Neural progenitor cell (in vitro differentiated cells): ENCODE data around the gene NOX3. TPM values are rescaled to one million over a fixed set of nuclear protein-coding genes. Genes with fewer than 3 reads are reported as not detected.

Source experiments
- DNase-seq: peaks from one replicate; pipeline ENCODE4 v3.0.0-alpha.2; 2016; ENCODE audit warnings: low spot score
- H2AFZ ChIP-seq: fragments of 200-600 bp; sonication (generic); replicated peaks from 2 replicates; pipeline ENCODE4 v1.6.1; 2016; ENCODE audit warnings: antibody characterized with exemption
- H3F3A ChIP-seq: fragments of 200-600 bp; sonication (generic); 2 replicates; pipeline ENCODE4 v1.6.1; 2016; ENCODE audit warnings: antibody characterized with exemption, low read depth
- H3K27ac ChIP-seq: fragments of 200-600 bp; sonication (generic); 2 replicates; pipeline ENCODE4 v1.5.1; 2016; ENCODE audit warnings: mild to moderate bottlenecking
- H3K27me3 ChIP-seq: fragments of 200-600 bp; sonication (generic); 2 replicates; pipeline ENCODE4 v1.6.1; 2016; ENCODE audit warnings: mild to moderate bottlenecking, moderate library complexity
- H3K36me3 ChIP-seq: fragments of 200-600 bp; sonication (generic); 2 replicates; pipeline ENCODE4 v1.5.1; 2016
- H3K4me1 ChIP-seq: fragments of 200-600 bp; sonication (generic); 2 replicates; pipeline ENCODE4 v1.6.1; 2016; ENCODE audit warnings: mixed run types
- H3K4me2 ChIP-seq: fragments of 200-600 bp; sonication (generic); 2 replicates; pipeline ENCODE4 v1.6.1; 2016
- H3K4me3 ChIP-seq: fragments of 200-600 bp; sonication (generic); 2 replicates; pipeline ENCODE4 v1.5.1; 2016
- H3K79me2 ChIP-seq: fragments of 200-600 bp; sonication (generic); 2 replicates; pipeline ENCODE4 v1.6.1; 2016; ENCODE audit warnings: low read depth
- H3K9ac ChIP-seq: fragments of 200-600 bp; sonication (generic); 2 replicates; pipeline ENCODE4 v1.6.1; 2016
- H3K9me3 ChIP-seq: fragments of 200-600 bp; sonication (generic); 2 replicates; pipeline ENCODE4 v1.5.1; 2016; ENCODE audit warnings: low read depth
- H4K20me1 ChIP-seq: fragments of 200-600 bp; sonication (generic); 2 replicates; pipeline ENCODE4 v1.6.1; 2016; ENCODE audit warnings: low read depth
- H3K27ac Mint-ChIP-seq: 3 replicates; pipeline ENCODE4 v1.8.0; 2021; ENCODE audit warnings: mixed read lengths
- H3K27me3 Mint-ChIP-seq: 2 replicates; pipeline ENCODE4 v1.8.0; 2022; ENCODE audit warnings: low read depth, mild to moderate bottlenecking, inconsistent platforms, moderate library complexity, mixed read lengths; ENCODE audit not compliant: insufficient read depth
- H3K36me3 Mint-ChIP-seq: 3 replicates; pipeline ENCODE4 v1.8.0; 2021; ENCODE audit warnings: mixed read lengths
- H3K4me1 Mint-ChIP-seq: 3 replicates; pipeline ENCODE4 v1.8.0; 2021; ENCODE audit warnings: mixed read lengths
- H3K4me3 Mint-ChIP-seq: 3 replicates; pipeline ENCODE4 v1.8.0; 2021; ENCODE audit warnings: mild to moderate bottlenecking, moderate library complexity, mixed read lengths
- H3K9me3 Mint-ChIP-seq: 3 replicates; pipeline ENCODE4 v1.8.0; 2020; ENCODE audit warnings: mixed read lengths
- CTCF ChIP-seq: fragments of 200-600 bp; sonication (generic); IDR thresholded peaks from 2 replicates; pipeline ENCODE4 v1.5.1; 2017; ENCODE audit warnings: antibody characterized with exemption, mild to moderate bottlenecking
- EZH2 ChIP-seq: fragments of 200-600 bp; sonication (generic); IDR thresholded peaks from 2 replicates; pipeline ENCODE4 v1.6.1; 2017; ENCODE audit warnings: antibody characterized with exemption, mild to moderate bottlenecking, moderate library complexity
- EZH2phosphoT487 ChIP-seq: fragments of 200-600 bp; sonication (generic); IDR thresholded peaks from 2 replicates; pipeline ENCODE4 v1.6.1; 2017; ENCODE audit warnings: antibody characterized with exemption
- total RNA-seq: library from RNA; depleted of rRNA; stranded (reverse); fragments of >200 nt; gene quantifications from 2 replicates; pipeline ENCODE4 v1.2.3, GENCODE V29; 2015; ENCODE audit warnings: low replicate concordance

NOX3 gene
- total RNA-seq, 1 donor from 2014 or later, result not detected

DNA sequence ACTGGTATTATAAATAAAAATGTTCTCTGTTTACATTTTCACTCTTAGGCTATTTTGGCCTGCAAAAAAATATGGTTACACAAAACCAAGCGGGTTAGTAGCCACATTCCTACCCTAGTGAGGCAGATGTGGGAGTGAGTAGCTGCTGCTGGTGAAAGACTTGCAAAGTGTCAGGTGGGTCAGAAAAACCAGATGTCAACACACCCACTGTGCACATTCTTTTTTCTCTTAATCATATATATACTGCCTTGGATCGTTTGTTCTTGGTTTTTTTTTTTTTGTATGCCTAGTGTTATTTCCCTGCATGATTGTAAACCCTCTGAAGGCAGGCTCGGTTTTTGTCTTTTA lies 73.3 kb downstream of the NOX3 start:
- Histone ChIP-seq H2AFZ (no peak overlapping the region), H3K4me3 (no peak overlapping the region), H3K27ac (no peak overlapping the region), H3F3A (no peaks in the 10 kb centered on the region), H3K4me2 (no peak overlapping the region), H3K9ac (no peak overlapping the region), H3K9me3 (no peaks in the 10 kb centered on the region), H3K4me1 (no peaks in the 10 kb centered on the region), H3K79me2 (no peaks in the 10 kb centered on the region), H4K20me1 (no peaks in the 10 kb centered on the region), H3K27me3 (no peaks in the 10 kb centered on the region), H3K36me3 (no peaks in the 10 kb centered on the region)
- no peak for DNase-seq
- Mint-ChIP-seq H3K27me3 (no peaks in the 10 kb centered on the region), H3K4me1 (peaks cover 8% of the 10 kb centered on the region), H3K4me3 (no peak overlapping the region), H3K36me3 (no peaks in the 10 kb centered on the region), H3K9me3 (no peaks in the 10 kb centered on the region), H3K27ac (no peak overlapping the region)
- no peak for TF ChIP-seq EZH2phosphoT487
- no peak for TF ChIP-seq EZH2
- TF ChIP-seq CTCF, result no peak

DNA sequence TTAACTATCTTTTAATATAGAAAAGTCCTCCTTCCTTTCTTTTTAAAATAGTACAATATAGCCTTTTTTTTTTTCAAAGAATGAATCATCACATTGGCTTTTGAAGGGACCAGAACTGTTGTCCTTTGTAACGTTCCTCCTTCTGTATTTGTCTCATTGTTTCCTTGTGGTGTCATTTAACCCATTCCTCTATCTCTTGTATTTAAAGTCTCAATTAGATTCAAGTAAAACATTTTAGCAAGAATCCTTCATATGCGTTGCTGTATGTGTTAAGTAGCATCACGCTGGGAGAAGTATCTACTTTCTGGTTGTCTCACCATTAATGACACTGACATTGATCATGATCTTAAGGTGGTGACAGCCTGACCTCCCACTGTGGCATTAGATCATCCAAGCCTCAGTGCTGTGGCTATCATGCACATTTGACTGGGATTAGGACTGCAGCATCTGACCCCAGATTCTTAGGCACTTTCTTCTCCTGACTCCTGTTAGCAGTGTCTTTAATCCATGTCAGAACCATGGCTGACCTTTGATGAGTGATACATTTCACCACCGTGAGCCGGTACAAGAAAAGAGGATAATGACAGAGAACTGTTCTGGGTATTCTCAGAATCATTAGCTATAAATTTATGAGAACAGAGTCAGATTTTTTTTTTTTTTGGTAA lies 73.8 kb downstream of the NOX3 start:
- no peak for DNase-seq
- no peak overlapping the region for H3K27ac Mint-ChIP-seq

GRCh38 chr6:155380666-155381332 lies 74.8 kb downstream of the NOX3 start:
- no peaks in the 10 kb centered on the region for H3K36me3 ChIP-seq
- Mint-ChIP-seq H3K27ac (no peak overlapping the region), H3K36me3 (no peaks in the 10 kb centered on the region), H3K4me3 (no peak overlapping the region), H3K27me3 (no peaks in the 10 kb centered on the region), H3K4me1 (peaks cover 8% of the 10 kb centered on the region), H3K9me3 (no peaks in the 10 kb centered on the region)
- no peaks in the 10 kb centered on the region for H3K79me2 ChIP-seq
- H3F3A ChIP-seq, result no peaks in the 10 kb centered on the region
- no peak overlapping the region for H3K4me2 ChIP-seq
- no peaks in the 10 kb centered on the region for H3K9me3 ChIP-seq
- H4K20me1 ChIP-seq, result no peaks in the 10 kb centered on the region
- no peaks in the 10 kb centered on the region for H3K4me1 ChIP-seq
- no peak for DNase-seq
- H3K27me3 ChIP-seq, result no peaks in the 10 kb centered on the region
- TF ChIP-seq EZH2 (no peak), CTCF (no peak), EZH2phosphoT487 (no peak)
- no peak overlapping the region for H3K27ac ChIP-seq
- no peak overlapping the region for H3K9ac ChIP-seq
- H2AFZ ChIP-seq, result peak overlapping the region; percentile 22
- no peak overlapping the region for H3K4me3 ChIP-seq

More for the DNA sequence above, 73.8 kb downstream of the NOX3 start:
- no peaks in the 10 kb centered on the region for H3K36me3 Mint-ChIP-seq
- no peak overlapping the region for H3K27ac ChIP-seq
- H3K4me1 Mint-ChIP-seq, result peaks cover 8% of the 10 kb centered on the region
- H3K4me2 ChIP-seq, result no peak overlapping the region
- TF ChIP-seq EZH2 (no peak), EZH2phosphoT487 (no peak), CTCF (no peak)
- no peak overlapping the region for H3K9ac ChIP-seq
- H3K9me3 ChIP-seq, result no peaks in the 10 kb centered on the region
- no peaks in the 10 kb centered on the region for H3K79me2 ChIP-seq
- H3K27me3 ChIP-seq, result no peaks in the 10 kb centered on the region
- no peaks in the 10 kb centered on the region for H4K20me1 ChIP-seq
- H3K9me3 Mint-ChIP-seq, result no peaks in the 10 kb centered on the region
- H3F3A ChIP-seq, result no peaks in the 10 kb centered on the region
- no peak overlapping the region for H3K4me3 ChIP-seq
- H3K27me3 Mint-ChIP-seq, result no peaks in the 10 kb centered on the region
- no peaks in the 10 kb centered on the region for H3K36me3 ChIP-seq
- H2AFZ ChIP-seq, result no peak overlapping the region
- H3K4me1 ChIP-seq, result no peaks in the 10 kb centered on the region
- H3K4me3 Mint-ChIP-seq, result no peak overlapping the region
